ENCODE data around the gene DAB2IP. TPM values are rescaled to one million over a fixed set of nuclear protein-coding genes. Genes with fewer than 3 reads are reported as not detected.
A peak's percentile ranks its signal among the peaks of the same experiment; 100 is the strongest.

DAB2IP gene
- total and polyA plus RNA-seq, 2 experiments from 2014 or later = 8.9 to 42.8 TPM

GRCh38 chr9:121764371-121764730 is 112.9 kb downstream of the DAB2IP start:
- H3K79me2 ChIP-seq (replicated peaks; ENCODE audit: insufficient read depth) = no peaks in the 10 kb centered on the region
- Mint-ChIP-seq H3K9me3 (no peaks in the 10 kb centered on the region; the same call in 2 of the 3 replicates), H3K4me3 (no peak overlapping the region), H3K4me1 (peaks cover 4% of the 10 kb centered on the region; the same call in 1 of the 3 replicates), H3K27me3 (ENCODE audit: insufficient read depth, low read depth, poor library complexity) (peaks cover 10% of the 10 kb centered on the region), H3K27ac (peak overlapping the region; percentile 44; the same call in 1 of the 2 replicates), H3K36me3 (ENCODE audit: low read depth) (peaks cover 46% of the 10 kb centered on the region)
- TF ChIP-seq, protein P1, sequence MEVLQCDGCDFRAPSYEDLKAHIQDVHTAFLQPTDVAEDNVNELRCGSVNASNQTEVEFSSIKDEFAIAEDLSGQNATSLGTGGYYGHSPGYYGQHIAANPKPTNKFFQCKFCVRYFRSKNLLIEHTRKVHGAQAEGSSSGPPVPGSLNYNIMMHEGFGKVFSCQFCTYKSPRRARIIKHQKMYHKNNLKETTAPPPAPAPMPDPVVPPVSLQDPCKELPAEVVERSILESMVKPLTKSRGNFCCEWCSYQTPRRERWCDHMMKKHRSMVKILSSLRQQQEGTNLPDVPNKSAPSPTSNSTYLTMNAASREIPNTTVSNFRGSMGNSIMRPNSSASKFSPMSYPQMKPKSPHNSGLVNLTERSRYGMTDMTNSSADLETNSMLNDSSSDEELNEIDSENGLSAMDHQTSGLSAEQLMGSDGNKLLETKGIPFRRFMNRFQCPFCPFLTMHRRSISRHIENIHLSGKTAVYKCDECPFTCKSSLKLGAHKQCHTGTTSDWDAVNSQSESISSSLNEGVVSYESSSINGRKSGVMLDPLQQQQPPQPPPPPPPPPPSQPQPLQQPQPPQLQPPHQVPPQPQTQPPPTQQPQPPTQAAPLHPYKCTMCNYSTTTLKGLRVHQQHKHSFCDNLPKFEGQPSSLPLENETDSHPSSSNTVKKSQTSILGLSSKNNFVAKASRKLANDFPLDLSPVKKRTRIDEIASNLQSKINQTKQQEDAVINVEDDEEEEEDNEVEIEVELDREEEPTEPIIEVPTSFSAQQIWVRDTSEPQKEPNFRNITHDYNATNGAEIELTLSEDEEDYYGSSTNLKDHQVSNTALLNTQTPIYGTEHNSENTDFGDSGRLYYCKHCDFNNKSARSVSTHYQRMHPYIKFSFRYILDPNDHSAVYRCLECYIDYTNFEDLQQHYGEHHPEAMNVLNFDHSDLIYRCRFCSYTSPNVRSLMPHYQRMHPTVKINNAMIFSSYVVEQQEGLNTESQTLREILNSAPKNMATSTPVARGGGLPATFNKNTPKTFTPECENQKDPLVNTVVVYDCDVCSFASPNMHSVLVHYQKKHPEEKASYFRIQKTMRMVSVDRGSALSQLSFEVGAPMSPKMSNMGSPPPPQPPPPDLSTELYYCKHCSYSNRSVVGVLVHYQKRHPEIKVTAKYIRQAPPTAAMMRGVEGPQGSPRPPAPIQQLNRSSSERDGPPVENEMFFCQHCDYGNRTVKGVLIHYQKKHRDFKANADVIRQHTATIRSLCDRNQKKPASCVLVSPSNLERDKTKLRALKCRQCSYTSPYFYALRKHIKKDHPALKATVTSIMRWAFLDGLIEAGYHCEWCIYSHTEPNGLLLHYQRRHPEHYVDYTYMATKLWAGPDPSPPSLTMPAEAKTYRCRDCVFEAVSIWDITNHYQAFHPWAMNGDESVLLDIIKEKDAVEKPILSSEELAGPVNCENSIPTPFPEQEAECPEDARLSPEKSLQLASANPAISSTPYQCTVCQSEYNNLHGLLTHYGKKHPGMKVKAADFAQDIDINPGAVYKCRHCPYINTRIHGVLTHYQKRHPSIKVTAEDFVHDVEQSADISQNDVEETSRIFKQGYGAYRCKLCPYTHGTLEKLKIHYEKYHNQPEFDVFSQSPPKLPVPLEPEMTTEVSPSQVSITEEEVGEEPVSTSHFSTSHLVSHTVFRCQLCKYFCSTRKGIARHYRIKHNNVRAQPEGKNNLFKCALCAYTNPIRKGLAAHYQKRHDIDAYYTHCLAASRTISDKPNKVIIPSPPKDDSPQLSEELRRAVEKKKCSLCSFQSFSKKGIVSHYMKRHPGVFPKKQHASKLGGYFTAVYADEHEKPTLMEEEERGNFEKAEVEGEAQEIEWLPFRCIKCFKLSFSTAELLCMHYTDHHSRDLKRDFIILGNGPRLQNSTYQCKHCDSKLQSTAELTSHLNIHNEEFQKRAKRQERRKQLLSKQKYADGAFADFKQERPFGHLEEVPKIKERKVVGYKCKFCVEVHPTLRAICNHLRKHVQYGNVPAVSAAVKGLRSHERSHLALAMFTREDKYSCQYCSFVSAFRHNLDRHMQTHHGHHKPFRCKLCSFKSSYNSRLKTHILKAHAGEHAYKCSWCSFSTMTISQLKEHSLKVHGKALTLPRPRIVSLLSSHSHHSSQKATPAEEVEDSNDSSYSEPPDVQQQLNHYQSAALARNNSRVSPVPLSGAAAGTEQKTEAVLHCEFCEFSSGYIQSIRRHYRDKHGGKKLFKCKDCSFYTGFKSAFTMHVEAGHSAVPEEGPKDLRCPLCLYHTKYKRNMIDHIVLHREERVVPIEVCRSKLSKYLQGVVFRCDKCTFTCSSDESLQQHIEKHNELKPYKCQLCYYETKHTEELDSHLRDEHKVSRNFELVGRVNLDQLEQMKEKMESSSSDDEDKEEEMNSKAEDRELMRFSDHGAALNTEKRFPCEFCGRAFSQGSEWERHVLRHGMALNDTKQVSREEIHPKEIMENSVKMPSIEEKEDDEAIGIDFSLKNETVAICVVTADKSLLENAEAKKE (CRISPR knock-in tag; IDR thresholded peaks at IDR 0.05) = no peak
- TF ChIP-seq EZH2phosphoT487 (IDR thresholded peaks at IDR 0.05; ENCODE audit: unreplicated experiment) (no peak), CREB1 (CRISPR knock-in tag; IDR thresholded peaks at IDR 0.05; ENCODE audit: low read depth) (no peak), ZNF331 (CRISPR knock-in tag; IDR thresholded peaks at IDR 0.05; ENCODE audit: low read depth) (no peak)
- DNase-seq (ENCODE audit: low spot score) (no peak), ATAC-seq (no peak)
- H4K20me1 ChIP-seq (replicated peaks; ENCODE audit: insufficient read depth) = peaks cover 4% of the 10 kb centered on the region; the same call in 1 of the 2 replicates
- H3K9me2 ChIP-seq (ENCODE audit: insufficient read depth) = no peaks in the 10 kb centered on the region
- H3K27ac ChIP-seq (ENCODE audit: low read depth) = no peak overlapping the region
- no peaks in the 10 kb centered on the region for H3K27me3 ChIP-seq (ENCODE audit: insufficient read depth)
- H3K4me2 ChIP-seq = no peak overlapping the region
- no peaks in the 10 kb centered on the region for H3F3A ChIP-seq (replicated peaks; ENCODE audit: low read depth)
- no peak overlapping the region for H2AFZ ChIP-seq
- no peak overlapping the region for H3K4me3 ChIP-seq
- H3K36me3 ChIP-seq (ENCODE audit: insufficient read depth) = peaks cover 11% of the 10 kb centered on the region; the same call in 1 of the 2 replicates
- no peaks in the 10 kb centered on the region for H3K4me1 ChIP-seq (ENCODE audit: insufficient read depth)

Data from GM23338 (cell line).